OCI-M2 (cell line): ENCODE measurements around the gene PLEKHA7.
A peak's percentile ranks its signal among the peaks of the same experiment; 100 is the strongest.

Source experiments
- DNase-seq: peaks from one replicate; lab custom pipeline; 2025; ENCODE audit not compliant: unreplicated experiment; lab: John Stamatoyannopoulos, UW

The PLEKHA7 gene

DNA sequence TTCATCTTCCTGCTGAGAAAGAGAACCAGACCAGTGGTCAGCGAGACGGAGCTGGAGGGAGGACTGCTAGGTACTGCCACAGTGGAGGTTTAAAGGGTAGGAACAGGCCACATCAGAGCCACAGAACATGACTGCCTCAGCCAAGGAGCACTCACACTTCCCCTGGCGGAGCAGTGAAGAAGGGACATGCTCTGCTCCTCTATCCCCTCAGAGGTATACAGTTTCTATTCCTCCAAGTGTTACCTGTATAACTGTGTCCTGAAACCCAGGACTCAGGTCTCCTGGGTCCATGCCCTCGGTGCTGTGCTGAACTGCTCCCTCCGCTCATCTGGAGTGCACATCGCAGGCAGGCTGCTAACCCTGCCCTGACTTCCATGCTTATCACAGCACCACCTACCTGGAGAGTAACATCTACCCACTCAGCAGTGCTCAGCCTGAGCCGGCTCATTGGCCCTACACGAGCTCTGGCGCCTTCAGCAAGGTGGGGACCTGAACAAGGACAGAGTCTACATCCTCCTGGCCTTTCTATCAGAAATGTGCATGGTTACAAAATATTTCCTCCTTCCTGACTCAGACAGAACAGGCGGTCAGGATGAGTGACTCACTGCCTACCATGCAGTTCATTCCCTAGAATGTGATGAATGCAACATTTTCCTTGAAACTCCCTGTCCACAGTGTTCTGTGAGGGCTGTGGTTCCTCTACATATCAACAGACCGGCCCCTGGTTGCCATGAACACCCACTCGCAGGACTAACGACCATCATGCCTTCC, 222.8 kb downstream of the PLEKHA7 start:
- DNase-seq, result no peak

DNA sequence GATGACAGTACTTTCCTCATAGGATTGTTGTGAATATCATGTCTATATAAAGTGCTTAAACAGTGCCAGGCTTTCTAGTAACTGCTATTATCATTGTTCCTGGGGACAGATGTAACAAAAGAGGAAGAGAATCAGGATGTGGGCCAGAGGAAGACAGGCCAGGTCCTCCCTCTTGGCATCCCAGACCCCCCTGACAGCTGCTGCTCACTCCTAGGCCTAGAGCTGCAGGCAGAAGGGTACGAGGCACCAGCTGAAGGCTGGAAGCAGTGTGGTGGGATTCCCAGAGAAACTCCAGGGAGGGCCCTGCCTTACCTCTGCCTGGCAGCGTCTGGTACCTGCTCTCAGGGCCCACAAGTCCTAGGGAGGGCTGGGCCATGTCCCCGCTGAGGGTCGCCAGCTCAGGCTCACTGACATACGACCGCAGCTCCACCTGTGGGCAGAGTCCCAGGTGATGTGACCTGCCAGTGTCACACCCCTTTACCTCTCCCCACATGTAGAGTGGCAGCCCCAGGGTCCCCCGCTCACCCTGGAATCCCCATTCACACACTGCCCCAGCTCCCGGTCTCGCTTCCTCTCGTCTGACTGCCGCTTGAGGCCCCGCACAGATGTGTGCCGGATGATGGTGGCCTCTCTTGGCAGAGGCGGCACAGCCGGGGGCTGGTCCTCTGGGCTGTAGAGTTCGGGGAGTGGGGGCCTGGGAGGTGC, 223.6 kb downstream of the PLEKHA7 start:
- no peak for DNase-seq

- DNase-seq, result no peak
Measured at GRCh38 chr11:16789560-16790485, 224.4 kb downstream of the PLEKHA7 start.

DNA sequence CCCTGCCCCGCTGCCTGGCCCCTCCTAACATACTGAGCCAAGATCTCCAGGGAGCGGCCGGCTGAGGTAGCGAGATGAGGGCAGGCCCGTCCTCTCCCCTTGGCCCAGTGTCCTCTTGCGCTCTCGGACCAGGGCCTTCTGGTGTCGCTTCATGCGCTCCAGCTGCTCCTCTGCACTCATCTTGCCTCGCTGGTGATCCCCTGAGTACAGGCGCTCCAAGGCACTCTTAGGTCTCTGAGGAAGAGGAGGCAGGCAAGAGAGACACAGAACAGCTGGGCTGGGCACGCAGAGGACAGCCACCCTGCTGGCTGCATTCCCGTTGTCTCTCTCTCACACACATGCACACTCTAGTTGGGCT, 225.2 kb downstream of the PLEKHA7 start:
- DNase-seq, result no peak

- peak; percentile 6 for DNase-seq
Measured at GRCh38 chr11:16788141-16789062, 225.8 kb downstream of the PLEKHA7 start.

DNA sequence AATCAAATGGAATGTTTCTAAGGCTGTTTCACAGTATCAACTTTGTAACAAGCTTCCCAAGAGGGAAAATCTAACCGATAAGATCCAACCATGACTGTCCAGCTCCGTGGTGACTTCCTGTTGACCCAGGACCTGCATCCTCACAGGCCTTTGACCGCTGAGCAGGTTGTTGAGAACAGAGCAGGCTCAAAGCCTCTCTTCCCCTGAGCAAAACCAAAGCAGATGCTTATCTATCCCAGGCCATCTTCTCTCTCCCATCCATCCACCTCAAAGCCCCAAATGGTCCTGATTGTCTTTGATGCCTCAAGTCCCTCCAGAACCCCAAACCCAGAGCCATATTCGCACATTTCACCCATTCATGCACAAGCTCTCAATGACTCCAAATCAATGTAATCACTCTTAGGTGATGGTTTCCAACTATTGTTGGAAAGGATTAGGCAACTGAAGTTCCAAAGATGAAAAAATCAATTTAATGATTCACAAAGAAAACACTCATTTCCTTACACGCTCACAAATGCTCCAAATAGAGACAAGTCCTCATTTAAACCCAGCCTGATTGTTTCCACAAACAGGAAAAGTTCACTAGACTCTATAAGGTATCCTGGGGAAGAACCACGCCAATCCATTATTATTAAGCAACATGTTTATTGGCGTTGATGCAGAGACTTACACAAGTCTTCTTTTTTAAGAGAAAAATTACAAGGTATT, 227.0 kb downstream of the PLEKHA7 start:
- no peak for DNase-seq

- DNase-seq, result no peak
Measured at GRCh38 chr11:16786131-16786530, 228.1 kb downstream of the PLEKHA7 start.

DNA sequence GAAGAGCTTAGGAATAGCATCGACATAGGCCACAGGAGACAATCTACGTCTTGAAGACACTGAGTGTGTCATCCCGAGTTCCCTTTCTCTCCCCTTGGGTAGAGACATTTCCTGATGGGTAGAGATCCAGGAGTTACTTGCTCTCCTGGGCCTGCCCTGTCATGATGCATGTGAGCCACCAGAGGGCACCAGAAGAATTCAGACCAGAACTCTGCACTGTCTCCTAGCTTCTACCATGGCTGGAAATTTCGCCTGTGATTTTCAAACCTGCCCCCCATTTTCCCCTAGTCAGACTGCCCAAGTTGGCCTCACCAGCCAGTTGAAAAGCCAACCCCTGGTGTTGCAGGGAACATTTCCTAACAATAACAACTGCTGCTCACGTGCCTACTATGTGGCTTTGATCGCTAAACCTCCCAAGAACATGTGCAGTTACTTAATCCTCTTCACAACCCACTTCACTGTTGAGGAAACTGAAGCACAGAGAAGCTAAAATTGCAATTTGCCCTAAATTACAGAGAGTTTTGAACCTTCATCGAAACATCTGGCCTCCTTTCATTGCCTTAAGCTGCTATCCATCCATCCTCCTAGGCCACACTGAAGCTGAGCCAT, 228.6 kb downstream of the PLEKHA7 start:
- no peak for DNase-seq

GRCh38 chr11:16784666-16785065, 229.5 kb downstream of the PLEKHA7 start:
- no peak for DNase-seq

- DNase-seq, result no peak
Measured at GRCh38 chr11:16784097-16784496, 230.1 kb downstream of the PLEKHA7 start.

GRCh38 chr11:16783321-16783801, 230.9 kb downstream of the PLEKHA7 start:
- no peak for DNase-seq

GRCh38 chr11:16781936-16782919, 232.0 kb downstream of the PLEKHA7 start:
- no peak for DNase-seq

DNA sequence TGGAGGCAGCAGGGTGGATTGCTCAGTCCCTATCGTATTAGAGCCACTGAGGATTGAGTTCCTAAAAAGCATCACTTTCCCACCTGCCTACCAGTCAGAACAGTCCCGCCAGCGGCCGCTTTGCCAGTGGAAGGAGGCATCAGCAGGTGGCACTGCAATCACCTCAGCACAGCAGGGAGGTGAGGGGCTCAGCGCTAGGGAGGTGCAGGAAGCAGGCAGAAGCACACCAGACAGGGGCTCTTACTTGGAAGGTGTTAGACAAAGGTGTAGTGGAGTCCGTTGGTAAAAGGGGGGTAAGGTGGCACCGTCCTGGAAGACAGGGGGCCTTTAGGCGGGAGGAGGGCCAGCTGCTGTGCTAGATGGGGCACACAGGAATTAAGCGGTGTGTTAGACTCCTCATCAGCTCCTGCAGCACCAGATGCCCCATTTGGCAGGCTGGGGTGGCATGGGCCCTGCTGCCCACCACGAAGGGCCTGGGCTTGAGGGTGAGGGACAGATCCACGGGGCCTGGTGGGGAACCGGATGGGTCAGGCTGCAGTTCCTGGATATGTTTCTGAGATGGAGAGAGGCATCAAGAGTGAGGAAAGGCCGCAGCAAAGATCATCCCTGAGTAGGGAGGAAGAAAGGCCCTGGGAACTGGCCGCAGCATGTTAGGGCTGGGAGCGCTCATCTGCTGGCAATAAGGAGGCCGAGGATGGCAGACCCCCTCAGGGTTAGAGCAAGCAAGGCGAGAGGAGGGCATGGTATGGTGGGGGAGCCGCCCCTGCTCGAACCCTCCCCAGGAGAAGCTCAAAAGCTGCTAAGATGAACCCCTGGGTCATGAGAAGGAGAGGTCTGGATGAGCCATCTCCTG, 233.3 kb downstream of the PLEKHA7 start:
- DNase-seq, result no peak

- no peak for DNase-seq
Measured at GRCh38 chr11:16780146-16780545, 234.1 kb downstream of the PLEKHA7 start.

DNA sequence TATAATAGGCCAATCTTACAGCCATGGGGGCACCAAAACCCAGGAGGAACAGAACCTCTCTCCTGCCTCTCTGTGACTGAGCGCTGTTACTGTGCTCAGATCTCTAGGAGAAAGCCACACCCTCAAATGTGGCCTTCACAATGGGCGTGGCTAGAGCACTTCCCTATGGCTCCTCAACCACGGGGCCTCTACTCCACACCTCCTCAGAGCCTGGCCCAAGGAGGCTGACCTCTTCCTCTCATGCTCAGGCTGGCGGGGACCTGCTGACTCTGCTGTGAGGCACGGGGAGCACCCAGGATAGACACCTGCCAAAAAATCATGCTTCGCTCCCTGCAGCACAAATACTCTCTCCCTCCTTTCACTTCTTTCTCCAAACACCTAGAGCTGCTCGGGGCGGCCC, 234.8 kb downstream of the PLEKHA7 start:
- no peak for DNase-seq

GRCh38 chr11:16778876-16779275, 235.3 kb downstream of the PLEKHA7 start:
- DNase-seq, result no peak

DNA sequence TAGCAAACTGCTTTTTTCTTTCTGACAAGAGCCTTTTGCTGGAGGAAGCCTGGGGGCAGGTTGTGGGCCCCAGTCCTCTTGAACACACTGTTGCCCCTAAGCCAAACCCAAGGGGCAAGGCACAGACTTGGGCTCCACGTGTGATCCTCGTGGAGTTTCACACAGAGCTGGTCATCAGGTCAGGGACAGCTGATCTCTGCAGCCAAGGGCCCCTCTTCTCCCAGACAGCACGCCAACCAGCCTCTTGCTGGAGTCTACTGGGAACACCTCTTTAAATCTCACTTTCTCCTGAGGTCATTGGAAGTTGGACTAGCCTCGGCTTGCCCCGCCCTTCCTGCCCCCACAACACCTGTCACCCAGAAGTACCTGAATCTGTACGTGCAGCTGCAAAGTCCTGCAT, 235.9 kb downstream of the PLEKHA7 start:
- no peak for DNase-seq
